ENCODE results near the gene SRBD1.

The SRBD1 gene

DNA sequence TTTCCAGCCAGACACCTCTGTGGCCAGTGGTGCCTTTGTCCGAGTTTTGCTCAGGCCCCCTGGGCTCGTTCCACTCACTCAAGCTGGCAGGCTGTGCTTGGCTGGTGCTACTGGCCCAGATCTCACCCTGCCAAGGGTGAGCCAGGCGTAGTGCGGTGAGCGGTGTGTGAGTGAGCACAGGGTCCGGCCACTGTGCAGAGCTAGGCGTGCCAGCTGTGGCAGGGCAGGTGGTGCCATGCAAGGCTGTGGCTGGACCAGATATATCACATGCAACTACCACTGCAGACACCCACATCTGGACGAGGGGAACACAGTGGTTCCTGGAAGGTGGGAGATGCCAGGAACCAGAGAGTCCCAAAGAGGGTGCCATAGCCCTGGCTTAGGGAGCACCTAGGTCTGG lies 70.1 kb downstream of the SRBD1 start:
- DNase-seq: no peak

DNA sequence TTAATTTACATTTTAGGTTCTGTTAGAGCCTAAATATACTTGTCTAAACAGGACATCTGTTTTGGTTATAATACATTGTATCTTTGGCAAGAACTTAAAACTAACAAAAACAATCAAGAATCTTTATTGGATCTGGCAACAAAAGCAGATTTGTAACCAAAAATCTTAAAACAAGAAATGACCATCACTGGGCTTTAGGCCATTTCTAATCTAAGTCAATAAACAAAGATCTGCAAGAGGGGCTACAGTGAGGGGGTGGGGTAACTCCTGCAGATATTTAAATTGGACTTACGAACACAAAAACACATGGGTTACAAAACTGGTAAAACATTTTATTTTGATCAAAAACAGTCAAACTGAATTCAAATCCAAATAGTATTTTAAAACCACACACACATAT lies 77.3 kb downstream of the SRBD1 start:
- DNase-seq: no peak

DNA sequence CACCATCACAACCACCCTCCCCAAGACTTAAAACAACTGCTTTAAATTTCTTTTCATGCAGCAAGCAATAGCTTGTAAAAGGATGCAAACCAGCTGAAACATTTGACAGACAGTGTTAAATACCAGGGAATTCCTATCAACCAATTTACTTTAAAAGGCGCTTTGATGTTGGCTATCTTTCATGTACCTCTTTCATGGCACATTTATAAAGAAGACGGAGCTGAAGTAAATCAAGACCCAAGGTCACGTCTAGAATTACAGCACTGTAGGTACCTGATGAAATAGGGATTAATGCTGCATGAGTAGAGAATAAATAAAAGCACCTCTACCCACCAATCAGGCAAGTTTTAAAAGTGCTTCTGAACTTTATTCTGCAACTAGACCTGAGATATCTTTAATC lies 78.9 kb downstream of the SRBD1 start:
- no peak for DNase-seq

DNA sequence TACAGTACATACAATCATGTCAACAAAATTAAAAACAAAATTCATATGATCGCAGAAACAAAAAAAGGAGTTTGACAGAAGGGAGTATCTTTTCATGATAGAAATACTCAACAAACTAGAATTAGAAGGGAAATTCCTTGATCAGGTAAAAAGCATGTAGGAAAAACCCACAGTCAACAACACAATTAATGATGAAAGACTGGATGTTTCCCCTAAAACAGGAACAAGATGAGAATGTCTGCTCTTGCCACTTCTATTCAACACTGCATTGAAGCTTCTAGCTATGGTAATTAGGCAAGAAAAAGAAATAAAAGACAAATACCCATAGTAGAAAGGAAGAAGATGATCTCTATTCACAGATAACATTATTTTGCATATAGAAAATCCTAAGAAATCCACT lies 87.1 kb downstream of the SRBD1 start:
- no peak for DNase-seq

DNA sequence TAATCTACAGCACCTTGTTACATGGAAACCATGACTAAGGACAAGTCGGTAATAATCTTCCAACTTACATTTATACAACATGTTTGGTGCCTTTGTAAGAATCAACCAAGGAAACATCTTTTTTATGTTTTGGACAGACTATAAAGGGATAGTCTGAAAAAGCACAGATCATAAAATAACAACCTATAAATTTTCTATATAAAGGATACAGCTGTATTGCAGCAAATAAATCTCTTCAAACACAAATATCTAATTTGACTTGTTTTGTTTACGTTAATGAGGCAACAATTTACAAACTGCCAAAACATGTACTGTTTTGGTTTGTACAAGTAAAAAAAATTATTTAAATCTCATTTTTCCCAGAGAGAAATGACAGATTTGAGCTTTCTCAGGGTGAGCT lies 92.5 kb downstream of the SRBD1 start:
- no peak for DNase-seq

DNA sequence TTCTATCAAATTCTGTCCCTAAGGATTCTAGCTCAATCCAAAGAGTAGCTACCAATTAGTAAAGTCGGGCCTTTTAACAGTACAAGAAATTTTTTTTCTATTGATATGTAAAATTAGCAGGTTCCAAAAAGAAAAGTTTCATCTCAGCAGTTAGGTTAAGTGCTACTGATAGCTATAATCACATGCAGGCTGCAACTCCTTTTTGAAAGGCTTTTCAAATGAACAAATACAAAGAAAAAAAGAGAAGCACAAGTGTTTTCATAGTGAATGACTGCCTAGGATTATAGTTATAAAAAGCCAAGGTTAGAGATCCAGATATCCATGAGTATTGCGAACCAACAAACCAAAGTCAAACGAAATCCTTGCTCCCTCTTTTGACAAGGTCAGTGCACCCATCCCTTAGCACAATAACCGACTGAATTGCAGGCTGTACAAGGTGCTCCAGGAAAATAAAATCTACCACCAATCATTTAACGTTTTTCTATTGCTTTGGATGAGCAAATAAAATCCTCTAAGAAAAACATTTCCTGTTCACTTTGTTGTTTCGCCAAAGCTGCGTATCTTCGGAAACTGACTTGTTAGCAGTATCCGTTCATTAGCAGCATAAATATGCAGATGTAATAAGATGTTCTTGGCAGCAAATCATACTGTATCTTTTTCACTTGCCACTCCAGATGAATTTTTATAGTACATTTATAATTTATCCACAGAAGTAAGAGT lies 100.2 kb downstream of the SRBD1 start:
- no peak for DNase-seq

DNA sequence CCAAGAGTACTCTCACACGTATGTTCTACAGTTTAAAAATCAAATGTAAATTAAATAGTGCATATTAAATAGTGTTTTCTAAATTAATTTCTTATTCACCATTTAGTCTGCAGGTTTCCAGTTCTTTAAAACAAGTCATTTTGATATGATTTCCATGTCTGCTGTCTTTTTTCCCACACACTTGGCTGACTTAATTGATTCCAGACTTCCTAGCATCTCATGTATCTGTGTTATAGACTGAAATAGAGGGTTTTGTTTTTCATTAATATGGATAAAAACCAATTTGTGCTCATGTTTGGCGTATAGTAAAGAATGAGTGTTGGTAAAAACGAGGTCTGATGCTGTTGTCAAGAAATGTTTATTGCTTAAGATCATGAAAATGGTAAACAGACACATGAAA lies 104.3 kb downstream of the SRBD1 start:
- no peak for DNase-seq

DNA sequence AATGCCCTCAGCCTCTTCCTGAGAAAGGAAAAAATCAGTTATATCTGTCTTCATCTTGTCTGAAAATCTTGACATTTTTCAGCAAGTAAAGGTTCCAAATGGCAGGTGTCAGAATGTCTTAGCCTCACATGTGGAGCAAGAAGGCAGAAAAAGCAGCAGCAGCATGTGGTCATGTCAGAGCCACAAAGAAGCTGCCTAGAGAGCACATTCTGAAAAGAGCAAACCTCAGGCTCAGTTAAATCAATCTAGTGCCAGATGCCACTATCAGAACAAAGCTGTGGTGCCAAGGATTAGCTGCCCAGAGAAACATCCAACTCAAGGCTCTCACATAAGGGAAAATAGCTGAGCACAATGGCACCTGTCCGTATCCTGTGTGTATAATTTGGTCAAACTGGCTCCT lies 105.9 kb downstream of the SRBD1 start:
- DNase-seq: no peak

DNA sequence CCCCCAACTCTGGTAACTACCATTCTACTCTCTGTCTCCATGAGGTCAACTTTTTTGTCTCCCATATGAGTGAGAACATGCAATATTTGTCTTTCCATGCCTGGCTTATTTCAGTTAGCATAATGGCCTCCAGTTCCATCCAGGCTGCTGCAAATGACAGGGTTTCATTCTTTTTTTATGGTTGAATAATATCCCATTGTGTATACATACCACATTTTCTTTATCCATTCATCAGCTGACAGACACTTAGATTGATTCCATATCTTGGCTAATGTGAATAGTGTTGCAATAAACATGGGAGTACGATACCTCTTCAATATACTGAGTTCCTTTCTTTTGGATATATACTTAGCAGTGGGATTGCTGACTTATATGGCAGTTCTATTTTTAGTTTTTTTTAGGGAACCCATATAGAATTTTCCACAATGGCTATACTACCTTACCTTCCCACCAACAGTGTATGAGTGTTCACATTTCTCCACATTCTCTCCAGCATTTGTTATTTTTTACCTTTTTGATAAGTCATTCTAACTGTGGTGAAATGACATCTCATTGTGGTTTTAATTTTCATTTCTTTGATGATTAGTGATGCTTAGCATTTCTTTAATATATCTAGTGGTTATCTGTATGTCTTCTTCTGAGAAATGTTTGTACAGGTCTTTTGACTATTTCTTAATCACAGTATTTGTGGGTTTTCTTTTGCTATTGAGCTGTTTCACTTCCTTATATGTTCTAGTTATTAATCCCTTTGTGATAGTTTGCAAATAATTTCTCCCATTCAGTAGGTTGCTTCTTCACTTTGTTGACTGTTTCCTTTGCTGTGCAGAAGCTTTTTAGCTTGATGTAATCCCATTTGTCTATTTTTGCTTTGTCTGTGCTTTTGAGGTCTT lies 112.2 kb downstream of the SRBD1 start:
- no peak for DNase-seq

DNA sequence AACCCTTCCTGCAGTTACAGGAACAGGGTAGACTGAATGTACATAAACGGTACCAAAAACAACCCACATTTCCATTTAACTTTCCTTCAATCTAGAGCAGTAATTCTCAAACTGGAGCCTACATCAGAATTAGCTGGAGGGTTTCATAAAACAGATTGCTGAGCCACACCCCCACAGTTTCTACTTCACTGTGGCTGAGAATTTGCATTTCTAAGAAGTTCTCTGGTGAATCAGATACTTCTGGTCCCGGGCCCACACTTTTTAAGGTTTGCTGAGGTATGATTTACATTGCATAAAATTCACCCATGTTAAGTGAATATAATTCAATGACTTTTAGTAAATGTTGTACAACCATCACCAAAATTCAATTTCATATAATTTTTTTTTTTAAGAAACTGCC lies 113.7 kb downstream of the SRBD1 start:
- no peak for DNase-seq

DNA sequence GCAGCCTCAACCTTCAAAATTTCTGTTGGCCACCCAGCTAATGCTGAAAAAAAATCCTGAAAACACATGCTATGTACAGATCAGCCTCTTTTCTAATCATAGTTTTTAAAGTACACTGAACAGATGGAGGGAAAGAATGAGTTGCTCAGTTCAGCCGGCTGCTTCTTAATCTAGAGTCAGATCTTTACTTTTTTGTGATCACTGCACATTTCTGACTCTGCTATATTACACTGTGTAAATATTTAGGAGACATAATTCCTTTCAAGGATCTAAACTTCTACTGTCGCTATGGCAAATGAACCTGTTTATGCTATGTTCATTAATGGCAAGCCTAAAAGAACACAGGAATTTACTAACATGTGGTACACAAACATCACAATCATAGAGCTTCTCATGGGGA lies 114.2 kb downstream of the SRBD1 start:
- DNase-seq: no peak

DNA sequence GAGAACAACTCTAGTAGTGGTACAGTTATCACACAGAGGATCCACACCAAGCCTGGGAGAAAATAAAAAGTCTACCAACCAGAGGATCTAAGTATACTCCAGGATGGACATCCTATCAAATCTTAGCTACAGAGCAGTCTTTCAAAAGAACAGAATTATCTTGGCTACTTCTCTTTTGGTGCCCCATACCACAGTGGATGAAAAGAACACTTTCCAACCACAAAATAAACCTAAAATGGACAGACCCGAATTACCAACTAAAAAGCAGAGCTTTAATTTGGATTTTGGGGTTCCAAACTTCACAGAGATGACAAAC lies 116.1 kb downstream of the SRBD1 start:
- DNase-seq: no peak

DNA sequence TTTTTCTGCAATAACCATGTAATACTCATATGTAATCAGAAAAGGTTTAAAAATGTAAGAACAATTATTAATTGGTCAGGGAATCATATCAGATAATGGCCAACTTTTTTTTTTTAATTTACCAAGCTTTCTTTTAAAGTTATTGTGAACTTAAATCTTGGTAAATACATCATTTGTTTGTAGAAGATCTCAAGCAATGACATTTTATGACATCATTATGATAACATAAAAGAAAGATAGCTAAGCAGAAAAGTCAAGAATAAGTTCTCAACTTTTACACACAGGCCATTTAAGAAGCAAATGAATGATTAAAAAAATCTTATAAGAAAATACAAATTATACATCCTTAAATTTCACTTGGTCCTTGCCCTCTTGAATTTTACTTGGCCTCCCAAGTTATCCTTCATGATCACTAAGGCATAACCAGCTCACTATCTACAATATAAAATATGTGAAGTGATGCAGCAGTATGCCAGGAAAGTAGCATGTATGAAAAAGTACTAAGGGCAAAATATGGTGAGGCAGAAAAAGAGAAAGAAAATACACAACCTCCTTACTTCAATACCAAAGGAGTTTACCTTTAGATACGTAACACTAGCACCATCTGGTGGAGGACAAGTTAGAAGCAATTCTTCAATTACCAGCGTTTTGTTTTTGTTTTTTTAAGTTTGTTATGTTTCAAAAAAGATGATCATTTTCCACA lies 116.6 kb downstream of the SRBD1 start:
- DNase-seq: no peak

DNA sequence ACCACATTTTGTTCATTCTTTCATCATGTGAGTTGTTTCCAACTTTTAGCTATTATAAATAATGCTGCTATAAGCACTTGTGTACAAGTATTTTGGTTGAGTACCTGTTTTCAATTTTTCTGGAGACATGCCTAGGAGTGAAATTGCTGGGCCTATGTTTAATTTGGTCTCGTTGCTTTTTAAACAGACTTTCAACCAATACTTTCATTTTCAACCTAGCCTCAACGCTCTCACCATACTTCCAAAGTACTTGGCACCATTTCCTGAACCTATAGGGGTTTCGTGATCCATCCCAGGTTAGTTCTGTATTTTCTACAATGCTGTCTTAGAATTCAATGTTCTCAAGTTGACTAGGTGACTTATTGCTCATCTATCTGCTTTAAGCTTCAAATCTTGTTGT lies 126.1 kb downstream of the SRBD1 start:
- no peak for DNase-seq

DNA sequence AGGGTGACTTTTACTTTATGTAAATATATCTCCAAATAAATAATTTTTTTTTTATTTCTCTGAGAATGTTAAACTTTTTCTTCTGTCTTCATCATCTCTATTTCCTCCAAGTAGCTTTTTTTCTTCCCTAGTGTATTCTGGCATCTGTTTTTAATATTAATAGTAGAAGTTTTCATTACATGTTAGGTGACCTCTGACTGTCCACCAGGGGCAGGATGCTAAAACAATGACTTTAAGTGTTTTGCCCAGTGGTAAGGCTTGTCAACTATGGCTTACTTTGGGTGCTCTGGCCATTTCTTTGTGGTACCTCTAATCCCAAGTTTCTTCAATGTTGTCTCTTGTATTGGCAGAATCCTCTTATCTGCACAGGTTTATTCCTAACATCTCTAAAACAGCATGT lies 127.1 kb downstream of the SRBD1 start:
- no peak for DNase-seq

DNA sequence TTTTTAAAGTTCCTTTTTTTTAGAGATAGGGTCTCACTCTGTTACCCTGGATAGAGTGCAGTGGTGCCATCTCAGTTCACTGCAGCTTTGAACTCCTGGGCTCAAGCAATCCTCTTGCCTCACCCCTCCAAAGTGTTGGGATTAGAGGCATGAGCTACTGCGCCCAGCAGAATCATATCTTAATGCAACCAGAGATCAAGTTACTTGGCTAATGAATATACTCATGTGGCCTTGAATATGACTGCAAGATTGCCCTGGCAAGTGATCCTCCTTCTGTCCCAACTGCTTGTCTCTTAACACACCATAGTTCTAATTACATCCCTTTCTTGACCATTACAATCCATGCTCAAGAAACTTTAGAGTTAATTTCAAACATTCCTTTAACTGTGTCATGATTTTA lies 133.5 kb downstream of the SRBD1 start:
- DNase-seq: no peak

DNA sequence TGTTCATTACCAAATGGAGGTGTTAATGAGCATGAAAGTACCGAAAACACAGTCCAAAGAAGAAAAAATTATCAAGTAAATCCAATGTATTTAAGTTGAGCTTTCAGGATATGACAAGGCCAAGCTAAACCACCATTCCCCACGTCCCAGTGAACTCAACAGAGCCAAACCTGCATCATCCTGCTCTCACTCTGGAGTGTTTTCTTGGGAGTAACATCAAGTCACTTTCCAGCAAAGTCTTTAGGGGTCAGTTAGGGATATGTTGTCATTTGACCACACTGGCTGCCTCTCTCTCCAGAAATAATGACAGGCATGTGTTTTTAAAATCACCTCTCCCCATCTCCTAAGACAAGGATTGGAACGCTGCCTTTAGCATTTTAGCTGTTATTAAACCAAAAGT lies 140.5 kb downstream of the SRBD1 start:
- DNase-seq: no peak

DNA sequence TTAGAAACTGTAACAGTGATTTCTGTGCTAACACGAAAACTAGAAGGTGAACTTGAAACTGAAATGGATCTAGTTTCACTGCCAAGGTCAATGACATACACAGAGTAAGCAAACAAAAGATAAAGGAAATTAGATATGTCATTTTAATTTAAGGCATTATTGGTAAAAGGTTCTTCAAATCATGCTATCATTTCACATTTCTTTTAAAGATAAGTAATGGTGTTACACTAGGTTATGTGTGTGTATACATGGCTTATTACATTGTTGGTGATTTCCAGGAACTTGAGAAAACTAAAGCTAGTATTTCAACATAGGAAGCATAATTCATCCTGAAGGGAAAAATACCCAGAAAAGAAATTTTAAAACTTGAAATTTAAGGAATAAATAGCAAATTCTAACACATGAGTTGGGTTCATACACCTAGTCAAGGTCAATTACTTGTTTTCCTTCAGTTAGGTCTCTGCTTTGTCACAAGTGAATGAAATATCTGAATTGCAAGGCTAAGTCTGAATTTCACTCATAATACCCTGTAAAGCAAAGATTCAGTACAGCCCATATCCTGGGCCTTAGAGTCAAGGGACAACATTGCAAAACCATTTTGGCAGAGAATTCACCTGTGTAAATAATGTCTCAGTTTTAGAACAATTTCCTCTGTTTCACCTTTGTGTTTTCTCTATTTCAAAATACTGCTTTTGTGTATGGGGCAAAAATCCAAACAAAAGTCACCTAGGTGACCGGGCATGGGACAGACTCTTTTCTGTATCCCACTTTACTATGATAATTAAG lies 141.6 kb downstream of the SRBD1 start:
- DNase-seq: no peak

DNA sequence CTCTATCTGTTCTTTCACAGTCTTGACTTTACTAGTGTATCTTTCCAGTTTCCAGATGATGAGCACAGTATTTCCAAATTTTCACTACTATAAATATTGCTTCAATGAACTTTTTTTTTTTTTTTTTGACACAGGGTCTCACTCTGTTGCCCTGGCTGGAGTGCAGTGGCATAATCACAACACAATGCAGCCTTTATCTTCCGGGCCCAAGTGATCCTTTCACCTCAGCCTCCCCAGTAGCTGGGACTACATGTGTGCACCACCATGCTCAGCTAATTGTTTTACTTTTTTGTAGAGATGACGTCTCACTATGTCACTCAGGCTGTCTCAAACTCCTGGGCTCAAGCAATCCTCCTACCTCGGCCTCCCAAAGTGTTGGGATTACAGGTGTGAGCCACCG lies 142.8 kb downstream of the SRBD1 start:
- DNase-seq: no peak

DNA sequence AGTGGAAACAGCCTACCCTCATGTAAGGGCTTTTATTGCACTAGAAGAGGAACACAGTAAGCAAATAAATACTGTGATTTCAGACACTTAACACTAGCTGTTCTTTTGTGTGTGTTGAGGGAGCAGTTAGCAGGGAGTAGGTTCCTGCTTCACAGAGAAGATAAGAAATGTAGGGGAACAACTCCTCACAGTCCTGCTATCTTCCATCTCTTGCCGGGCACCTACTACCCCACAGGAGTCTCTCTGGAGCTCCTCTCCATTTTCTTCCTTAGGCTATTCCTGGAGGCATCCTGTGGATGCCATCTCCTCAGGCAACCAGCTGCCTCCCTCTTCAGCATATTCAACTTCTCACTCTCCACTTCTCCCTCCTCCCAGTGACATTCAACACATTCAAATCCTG lies 145.0 kb downstream of the SRBD1 start:
- DNase-seq: no peak

DNA sequence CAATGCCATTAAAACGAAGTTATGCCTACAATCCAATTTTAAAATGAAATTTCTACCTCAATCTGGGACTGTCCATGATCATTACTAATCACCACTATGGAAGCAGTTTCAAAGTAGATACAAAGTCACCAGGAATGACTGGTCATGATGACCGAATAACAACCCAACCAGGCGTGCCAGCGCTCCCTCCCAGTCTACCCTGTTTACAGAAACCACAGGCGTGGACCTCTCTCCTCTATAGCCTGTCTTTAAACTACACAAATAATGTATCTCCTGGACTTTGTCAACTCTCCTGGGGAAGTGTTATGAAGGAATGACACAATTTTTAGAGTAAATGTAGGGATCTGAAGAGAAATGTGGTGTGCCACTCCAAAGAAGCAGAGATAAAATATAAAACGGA lies 150.2 kb downstream of the SRBD1 start:
- no peak for DNase-seq

DNA sequence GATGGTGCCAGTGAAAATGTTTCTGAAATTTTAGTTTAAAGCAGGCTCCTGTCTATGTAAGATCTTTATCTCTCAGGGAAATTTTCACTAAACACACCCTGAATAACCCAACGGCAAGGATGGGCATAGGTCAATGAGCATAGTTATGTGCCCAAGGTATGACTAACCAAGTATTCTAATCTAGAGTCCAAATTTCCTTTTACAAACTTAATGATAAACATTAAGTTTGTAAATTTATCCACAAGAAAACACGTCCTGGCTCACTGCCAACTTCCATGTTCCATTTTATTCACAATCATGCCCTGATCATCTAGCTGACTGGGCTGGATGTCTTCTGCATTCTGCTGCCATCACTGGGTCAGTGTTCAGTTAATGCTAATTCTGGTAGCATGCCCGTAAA lies 151.2 kb downstream of the SRBD1 start:
- DNase-seq: no peak

DNA sequence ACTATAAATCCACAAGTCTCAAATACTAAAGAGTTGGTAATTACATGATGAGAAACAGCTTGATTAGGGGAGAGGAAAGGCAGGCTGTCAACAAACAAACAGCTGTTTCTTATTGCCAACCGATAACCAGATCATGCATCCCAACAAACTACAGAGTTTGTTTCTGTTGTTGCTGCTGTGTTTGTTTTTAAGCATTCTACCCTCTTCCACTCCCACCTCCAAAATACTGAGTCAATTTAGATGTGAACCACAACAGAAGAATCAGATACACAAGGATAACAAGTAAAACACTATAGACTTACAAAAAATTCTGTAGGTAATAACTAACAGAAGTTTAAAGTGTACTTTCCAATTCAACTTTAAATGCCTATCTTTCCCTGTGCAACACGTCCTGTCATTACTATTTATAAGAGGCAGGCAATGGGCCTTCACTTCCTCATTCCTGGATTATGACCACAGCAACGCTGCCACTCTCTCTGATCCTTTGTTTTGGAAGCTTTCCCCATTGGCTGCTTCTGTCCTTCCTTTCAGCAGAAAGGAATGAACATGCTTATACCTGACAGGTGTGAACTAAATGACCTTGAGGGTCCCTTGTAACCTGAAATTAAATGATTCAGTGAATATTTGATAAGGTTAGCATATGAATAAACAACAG lies 152.0 kb downstream of the SRBD1 start:
- no peak for DNase-seq

All from activated gamma-delta T cell (primary cell).